Transverse colon (tissue), 4 donors: Measurements from ENCODE around the gene FAM174A. TPM values are rescaled to one million over a fixed set of nuclear protein-coding genes. Genes with fewer than 3 reads are reported as not detected.

Experiments
- DNase-seq: peaks from one replicate; pipeline ENCODE4 v3.0.0-alpha.2; 2019
- H3K27ac ChIP-seq, 4 donors: fragments of 200-600 bp; sonication (generic); 2 replicates each; pipeline ENCODE4 v1.5.1; 2016 to 2018; ENCODE audit warnings: inconsistent platforms in 4 of 4
- H3K27me3 ChIP-seq: fragments of 200-600 bp; sonication (generic); 2 replicates; pipeline ENCODE4 v1.5.1; 2017; ENCODE audit warnings: inconsistent platforms
- H3K36me3 ChIP-seq, 4 donors: fragments of 200-600 bp; sonication (generic); 2 replicates each; pipeline ENCODE4 v1.5.1; 2017 to 2019; ENCODE audit warnings: inconsistent platforms in 4 of 4
- H3K4me1 ChIP-seq, 4 donors: fragments of 200-600 bp; sonication (generic); 2 replicates each; pipeline ENCODE4 v1.5.1; 2017 to 2020; ENCODE audit warnings: inconsistent platforms in 4 of 4
- H3K4me3 ChIP-seq, 4 donors: fragments of 200-600 bp; sonication (generic); 1 replicate in 1 of 4; 2 replicates in 3 of 4; pipeline versions ENCODE4 v1.5.1 to v1.6.1; 2017 to 2019; ENCODE audit warnings: inconsistent platforms in 4 of 4
- H3K9me3 ChIP-seq, 2 donors: fragments of 200-600 bp; sonication (generic); 2 replicates each; pipeline ENCODE4 v1.5.1; 2017 to 2019; ENCODE audit warnings: inconsistent platforms in 2 of 2
- CTCF ChIP-seq, 5 experiments: fragments of 200-600 bp in 3 of 5; fragments of 450-650 bp in 2 of 5; sonication (generic) in 3 of 5; IDR thresholded peaks; 1 replicate in 2 of 5; 2 replicates in 3 of 5; pipeline ENCODE4 v1.5.1; 2016 to 2017; ENCODE audit warnings: antibody characterized with exemption in 5 of 5, inconsistent platforms in 3 of 5, mild to moderate bottlenecking in 2 of 5, moderate library complexity in 1 of 5
- EP300 ChIP-seq: sonication (generic); formaldehyde crosslinking; IDR thresholded peaks from one replicate; pipeline ENCODE4 v1.6.1; 2017; ENCODE audit warnings: antibody characterized with exemption, low read depth
- POLR2A ChIP-seq: fragments of 450-650 bp; IDR thresholded peaks from one replicate; pipeline ENCODE4 v1.6.1; 2016; ENCODE audit warnings: antibody characterized with exemption, mild to moderate bottlenecking, moderate library complexity
- POLR2AphosphoS5 ChIP-seq, 3 donors: sonication (generic); formaldehyde crosslinking; IDR thresholded peaks; one replicate each; pipeline ENCODE4 v1.6.1; 2016; ENCODE audit warnings: antibody characterized with exemption in 3 of 3
- WGBS, 2 donors: methylation state at CpG; one replicate each; pipeline ENCODE4 v1.1.5; 2018; ENCODE audit warnings: low coverage in 1 of 2; 5-methylcytosine and 5-hydroxymethylcytosine counted together
- in situ Hi-C, 4 donors: fragments of 200-750 bp; cut with MboI; loops; one replicate each; pipeline versions ENCODE4 v1.15.0 to v1.15.1; 2017; ENCODE audit warnings: low sequenced_read_pairs in 3 of 4, low pct_ligation_motif_present in 1 of 4, low pct_unique_long_range_greater_than_20kb in 1 of 4
- intact Hi-C: fragments of 100-400 bp; cut with DNase I; formaldehyde crosslinking; loops from one replicate; pipeline ENCODE4 v1.15.1; 2023; ENCODE audit warnings: low total_unique reads
- total RNA-seq, 4 donors: library from RNA; depleted of rRNA; stranded (reverse); fragments of >200 nt; gene quantifications; one replicate each; pipeline ENCODE4 v1.1.0, GENCODE V29; 2016

FAM174A gene
- total RNA-seq, 4 donors from 2014 or later, result 9.0 to 94.6 (median 28.0) TPM

- Histone ChIP-seq H3K27ac (no peak overlapping the region), H3K4me1 (no peaks in the 10 kb centered on the region), H3K36me3 (no peaks in the 10 kb centered on the region), H3K4me3 (no peak overlapping the region), H3K9me3 (no peaks in the 10 kb centered on the region), H3K27me3 (no peaks in the 10 kb centered on the region)
- TF ChIP-seq POLR2A (no peak), POLR2AphosphoS5 (IDR thresholded peaks at IDR 0.05) (no peak), EP300 (no peak), CTCF (IDR thresholded peaks at IDR 0.05) (no peak)
- intact Hi-C loops (no loop called here), in situ Hi-C loops (no loop called here)
- no peak for DNase-seq
These were observed 16.1 kb upstream of the FAM174A start for GRCh38 chr5:100519075-100519474.

DNA sequence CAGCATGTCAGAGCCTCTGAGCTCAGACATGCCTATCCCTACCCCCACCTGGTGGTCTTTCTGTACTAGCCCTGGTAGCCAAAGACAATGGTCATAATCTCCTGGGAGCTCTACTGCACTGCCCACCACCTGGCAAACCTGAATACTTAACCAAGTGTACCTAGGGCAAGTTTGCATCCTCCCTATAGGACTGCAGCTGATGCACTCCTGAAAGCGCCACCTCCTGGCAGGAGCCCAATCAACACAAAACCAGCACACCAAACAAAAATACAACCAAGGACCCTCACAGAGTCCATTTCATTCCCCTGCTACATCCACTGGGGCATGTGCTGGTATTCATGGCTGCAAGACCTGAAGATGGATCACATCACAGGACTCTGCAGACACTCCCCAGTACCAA lies 14.8 kb upstream of the FAM174A start:
- 88% methylated on average over 1 of the region's 1 CpG; no CpG with 5 or more reads in 1 of the 2 donors for WGBS, 2 donors
- intact Hi-C loops, result no loop called here
- no peak overlapping the region for H3K27ac ChIP-seq
- TF ChIP-seq EP300 (no peak), POLR2AphosphoS5 (IDR thresholded peaks at IDR 0.05) (no peak), CTCF (IDR thresholded peaks at IDR 0.05) (no peak), POLR2A (no peak)
- peaks cover 0 to 3% of the 10 kb centered on the region in 2 donors for H3K9me3 ChIP-seq
- in situ Hi-C loops, result no loop called here
- DNase-seq, result no peak
- no peaks in the 10 kb centered on the region for H3K27me3 ChIP-seq
- H3K4me1 ChIP-seq, result no peaks in the 10 kb centered on the region
- H3K36me3 ChIP-seq, result no peaks in the 10 kb centered on the region
- H3K4me3 ChIP-seq, result no peak overlapping the region

GRCh38 chr5:100537946-100538345 lies 2.8 kb downstream of the FAM174A start:
- TF ChIP-seq POLR2A (no peak), CTCF (IDR thresholded peaks at IDR 0.05) (no peak), EP300 (no peak), POLR2AphosphoS5 (IDR thresholded peaks at IDR 0.05) (no peak)
- in situ Hi-C loops (no loop called here), intact Hi-C loops (no loop called here)
- 89 to 100% methylated on average over 1 of the region's 1 CpG for WGBS, 2 donors
- Histone ChIP-seq H3K27ac (no peak overlapping the region), H3K9me3 (no peaks in the 10 kb centered on the region), H3K27me3 (no peaks in the 10 kb centered on the region), H3K4me3 (no peak overlapping the region), H3K36me3 (no peaks in the 10 kb centered on the region), H3K4me1 (peaks cover 11 to 30% (median 19%) of the 10 kb centered on the region in 4 donors)
- no peak for DNase-seq

GRCh38 chr5:100539519-100539918 lies 4.3 kb downstream of the FAM174A start:
- intact Hi-C loops, result no loop called here
- H3K9me3 ChIP-seq, result no peaks in the 10 kb centered on the region
- WGBS, 2 donors, result 95 to 100% methylated on average over 3 of the region's 3 CpGs
- H3K4me3 ChIP-seq, result no peak overlapping the region
- no peaks in the 10 kb centered on the region for H3K36me3 ChIP-seq
- peaks cover 11 to 26% (median 17%) of the 10 kb centered on the region in 4 donors for H3K4me1 ChIP-seq
- DNase-seq, result no peak
- no peak overlapping the region for H3K27ac ChIP-seq
- no peaks in the 10 kb centered on the region for H3K27me3 ChIP-seq
- TF ChIP-seq POLR2A, result no peak
- TF ChIP-seq POLR2AphosphoS5 (IDR thresholded peaks at IDR 0.05), result no peak
- no peak for TF ChIP-seq CTCF (IDR thresholded peaks at IDR 0.05)
- no peak for TF ChIP-seq EP300
- in situ Hi-C loops, result no loop called here
